ENCODE measurements around the gene ZNF681. TPM values are rescaled to one million over a fixed set of nuclear protein-coding genes. Genes with fewer than 3 reads are reported as not detected.

Gene ZNF681
- total RNA-seq, 6 experiments from 2014 or later: under 0.01 to 0.49 (median 0.08) TPM

DNA sequence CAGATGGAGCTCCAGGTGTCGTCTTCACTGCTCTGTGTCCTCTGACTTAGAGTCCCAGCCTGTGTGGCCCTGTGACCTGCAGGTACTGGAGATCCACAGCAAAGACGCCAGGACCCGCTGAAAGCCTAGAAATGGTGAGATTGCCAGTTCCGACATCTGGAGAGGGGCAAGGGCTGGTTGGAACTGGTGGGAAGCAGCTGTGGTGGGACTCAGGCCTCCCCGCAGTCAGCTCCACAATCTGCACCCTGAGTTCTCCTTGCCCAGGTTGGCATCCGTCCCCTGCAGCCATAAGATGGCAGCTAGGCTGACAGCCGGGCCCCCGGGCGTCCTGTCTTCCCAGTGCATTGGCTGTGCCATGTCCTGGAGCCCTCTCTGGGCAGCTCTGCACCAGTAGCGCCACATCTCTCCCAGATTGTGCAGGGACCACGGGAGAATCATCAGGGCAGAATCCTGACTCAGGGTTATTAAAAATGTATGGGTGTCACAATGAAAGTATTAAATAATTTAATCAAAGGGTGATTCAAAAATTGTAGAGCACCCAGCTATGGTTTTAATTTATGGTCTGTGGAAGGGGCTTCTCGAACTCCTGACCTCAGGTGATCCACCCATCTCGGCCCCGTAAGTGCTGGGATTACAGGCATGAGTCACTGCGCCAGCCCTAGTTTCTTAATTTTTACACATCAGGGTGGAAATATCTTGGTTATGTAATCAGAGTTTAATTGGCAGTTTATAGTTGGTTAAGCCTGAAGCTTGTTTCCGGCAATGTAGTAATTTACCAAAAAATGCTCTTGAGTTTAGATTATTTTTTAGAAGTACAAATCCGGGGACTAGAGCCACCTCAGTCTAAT is 32.2 kb upstream of the ZNF681 start:
- WGBS (ENCODE audit: insufficient coverage, low coverage, low lambda C conversion rate, missing lambda C conversion rate): 72% methylated on average over 6 of the region's 17 CpGs
- H3K4me1 ChIP-seq: no peaks in the 10 kb centered on the region
- H3K27me3 ChIP-seq: no peaks in the 10 kb centered on the region
- H3K27ac ChIP-seq: no peak overlapping the region
- no peaks in the 10 kb centered on the region for H3K36me3 ChIP-seq
- intact Hi-C loops (cut with DNase I): no loop called here
- ATAC-seq (no peak), DNase-seq (no peak)
- H3K4me3 ChIP-seq: no peak overlapping the region
- TF ChIP-seq, protein P1, sequence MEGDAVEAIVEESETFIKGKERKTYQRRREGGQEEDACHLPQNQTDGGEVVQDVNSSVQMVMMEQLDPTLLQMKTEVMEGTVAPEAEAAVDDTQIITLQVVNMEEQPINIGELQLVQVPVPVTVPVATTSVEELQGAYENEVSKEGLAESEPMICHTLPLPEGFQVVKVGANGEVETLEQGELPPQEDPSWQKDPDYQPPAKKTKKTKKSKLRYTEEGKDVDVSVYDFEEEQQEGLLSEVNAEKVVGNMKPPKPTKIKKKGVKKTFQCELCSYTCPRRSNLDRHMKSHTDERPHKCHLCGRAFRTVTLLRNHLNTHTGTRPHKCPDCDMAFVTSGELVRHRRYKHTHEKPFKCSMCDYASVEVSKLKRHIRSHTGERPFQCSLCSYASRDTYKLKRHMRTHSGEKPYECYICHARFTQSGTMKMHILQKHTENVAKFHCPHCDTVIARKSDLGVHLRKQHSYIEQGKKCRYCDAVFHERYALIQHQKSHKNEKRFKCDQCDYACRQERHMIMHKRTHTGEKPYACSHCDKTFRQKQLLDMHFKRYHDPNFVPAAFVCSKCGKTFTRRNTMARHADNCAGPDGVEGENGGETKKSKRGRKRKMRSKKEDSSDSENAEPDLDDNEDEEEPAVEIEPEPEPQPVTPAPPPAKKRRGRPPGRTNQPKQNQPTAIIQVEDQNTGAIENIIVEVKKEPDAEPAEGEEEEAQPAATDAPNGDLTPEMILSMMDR (IDR thresholded peaks at IDR 0.05): no peak
- TF ChIP-seq POLR2A (IDR thresholded peaks at IDR 0.05): no peak
- no peaks in the 10 kb centered on the region for H3K9me3 ChIP-seq

DNA sequence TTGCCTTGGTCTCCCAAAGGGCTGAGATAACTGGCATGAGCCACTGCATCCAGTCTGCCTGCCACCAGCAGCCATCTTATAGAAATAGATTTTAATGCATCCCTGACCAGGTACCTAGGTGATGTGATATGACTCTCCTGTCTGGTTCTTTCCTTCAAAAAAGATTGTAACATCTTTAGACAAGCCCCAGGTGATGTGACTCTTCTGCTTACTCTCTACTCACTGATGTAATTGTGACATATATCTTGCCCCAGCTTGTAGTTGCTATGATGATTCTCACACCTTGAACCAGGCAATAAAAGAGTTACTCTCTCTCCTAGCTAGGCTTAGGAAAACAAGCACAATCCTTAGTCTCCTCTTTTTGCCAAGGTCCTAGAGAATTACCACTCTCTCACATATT is 30.6 kb upstream of the ZNF681 start:
- no peaks in the 10 kb centered on the region for H3K4me1 ChIP-seq
- H3K4me3 ChIP-seq: no peak overlapping the region
- H3K36me3 ChIP-seq: no peaks in the 10 kb centered on the region
- ATAC-seq: no peak
- no peak for TF ChIP-seq POLR2A (IDR thresholded peaks at IDR 0.05)
- TF ChIP-seq, protein P1 (IDR thresholded peaks at IDR 0.05): no peak
- intact Hi-C loops (cut with DNase I): no loop called here
- DNase-seq: no peak
- no peak overlapping the region for H3K27ac ChIP-seq
- no peaks in the 10 kb centered on the region for H3K9me3 ChIP-seq
- H3K27me3 ChIP-seq: no peaks in the 10 kb centered on the region

DNA sequence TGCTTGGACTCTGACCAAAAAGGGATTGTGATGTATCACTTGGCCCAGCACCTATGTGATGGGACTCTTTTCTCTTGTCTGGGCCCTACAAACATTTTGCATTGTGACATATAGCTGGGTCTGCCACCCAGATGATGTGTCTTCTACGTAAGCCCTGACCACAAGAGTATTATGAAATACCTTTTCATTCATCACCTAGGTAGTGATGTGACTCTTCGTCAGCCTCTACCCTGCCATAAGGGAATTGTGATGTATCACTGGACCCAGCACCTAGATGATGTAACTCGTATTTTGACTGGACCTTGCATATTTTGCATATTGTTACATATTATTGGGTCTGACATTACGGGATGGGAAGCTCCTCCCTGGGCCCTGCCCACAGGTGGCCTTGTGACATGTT is 29.7 kb upstream of the ZNF681 start:
- Histone ChIP-seq H3K27me3 (no peaks in the 10 kb centered on the region), H3K4me1 (no peaks in the 10 kb centered on the region), H3K27ac (no peak overlapping the region), H3K36me3 (no peaks in the 10 kb centered on the region), H3K9me3 (no peaks in the 10 kb centered on the region), H3K4me3 (no peak overlapping the region)
- no peak for DNase-seq
- no peak for TF ChIP-seq POLR2A (IDR thresholded peaks at IDR 0.05)
- TF ChIP-seq, protein P1 (IDR thresholded peaks at IDR 0.05): no peak
- no peak for ATAC-seq
- 59% methylated on average over 3 of the region's 4 CpGs for WGBS (ENCODE audit: insufficient coverage, low coverage, low lambda C conversion rate, missing lambda C conversion rate)
- intact Hi-C loops (cut with DNase I): no loop called here

DNA sequence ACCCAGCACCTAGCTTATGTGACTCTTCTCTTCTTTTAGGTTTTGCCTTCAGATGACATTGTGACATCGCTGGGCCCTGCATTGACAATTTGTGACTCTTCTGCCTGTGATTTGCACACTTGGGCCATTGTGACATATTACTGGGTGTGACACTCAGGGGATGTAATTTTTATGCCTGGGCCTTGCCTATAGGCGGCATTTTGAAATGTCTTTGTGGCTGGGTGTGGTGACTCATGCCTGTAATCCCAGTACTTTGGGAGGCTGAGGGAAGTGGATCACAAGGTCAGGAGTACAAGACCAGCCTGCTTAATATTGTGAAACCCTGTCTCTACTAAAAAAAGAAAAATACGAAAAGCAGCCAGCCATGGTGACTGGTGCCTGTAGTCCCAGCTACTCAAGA is 28.4 kb upstream of the ZNF681 start:
- intact Hi-C loops (cut with DNase I): no loop called here
- no peaks in the 10 kb centered on the region for H3K27me3 ChIP-seq
- H3K27ac ChIP-seq: no peak overlapping the region
- no peak overlapping the region for H3K4me3 ChIP-seq
- WGBS (ENCODE audit: insufficient coverage, low coverage, low lambda C conversion rate, missing lambda C conversion rate): 72% methylated on average over 2 of the region's 3 CpGs
- H3K4me1 ChIP-seq: no peaks in the 10 kb centered on the region
- ATAC-seq: no peak
- H3K9me3 ChIP-seq: no peaks in the 10 kb centered on the region
- TF ChIP-seq POLR2A (IDR thresholded peaks at IDR 0.05): no peak
- TF ChIP-seq, protein P1 (IDR thresholded peaks at IDR 0.05): no peak
- no peaks in the 10 kb centered on the region for H3K36me3 ChIP-seq
- DNase-seq: no peak

Measured in right lobe of liver (tissue), 6 donors.